ENCODE results near the gene SATL1. TPM values are rescaled to one million over a fixed set of nuclear protein-coding genes. Genes with fewer than 3 reads are reported as not detected.

The SATL1 gene
- total RNA-seq, 1 donor from 2014 or later = not detected

GRCh38 chrX:85115252-85115651, 128.3 kb downstream of the SATL1 start:
- POLR2A ChIA-PET = no interaction called here
- Mint-ChIP-seq H3K36me3 (ENCODE audit: low read depth) (no peaks in the 10 kb centered on the region), H3K27me3 (no peaks in the 10 kb centered on the region), H3K9me3 (no peaks in the 10 kb centered on the region), H3K27ac (no peak overlapping the region), H3K4me3 (no peak overlapping the region), H3K4me1 (no peaks in the 10 kb centered on the region)
- no peak for TF ChIP-seq CTCF (IDR thresholded peaks at IDR 0.05)
- CTCF ChIA-PET = no interaction called here
- intact Hi-C loops (cut with micrococcal nuclease) = no loop called here
- no peak for ATAC-seq (ENCODE audit: low read depth)
- DNase-seq = no peak

GRCh38 chrX:85114776-85115175, 128.8 kb downstream of the SATL1 start:
- Mint-ChIP-seq H3K27me3 (no peaks in the 10 kb centered on the region), H3K4me3 (no peak overlapping the region), H3K9me3 (no peaks in the 10 kb centered on the region), H3K36me3 (ENCODE audit: low read depth) (no peaks in the 10 kb centered on the region), H3K27ac (no peak overlapping the region), H3K4me1 (no peaks in the 10 kb centered on the region)
- intact Hi-C loops (cut with micrococcal nuclease) = no loop called here
- POLR2A ChIA-PET = no interaction called here
- TF ChIP-seq CTCF (IDR thresholded peaks at IDR 0.05) = no peak
- CTCF ChIA-PET = no interaction called here
- no peak for DNase-seq
- no peak for ATAC-seq (ENCODE audit: low read depth)

- Mint-ChIP-seq H3K4me3 (no peak overlapping the region), H3K27me3 (no peaks in the 10 kb centered on the region), H3K4me1 (no peaks in the 10 kb centered on the region), H3K36me3 (ENCODE audit: low read depth) (no peaks in the 10 kb centered on the region), H3K9me3 (no peaks in the 10 kb centered on the region), H3K27ac (no peak overlapping the region)
- TF ChIP-seq CTCF (IDR thresholded peaks at IDR 0.05) = no peak
- intact Hi-C loops (cut with micrococcal nuclease) = no loop called here
- ATAC-seq (ENCODE audit: low read depth) (no peak), DNase-seq (no peak)
- ChIA-PET CTCF (no interaction called here), POLR2A (no interaction called here)
These were observed 129.4 kb downstream of the SATL1 start for GRCh38 chrX:85114171-85114570.

- ATAC-seq (ENCODE audit: low read depth) = no peak
- POLR2A ChIA-PET = no interaction called here
- Mint-ChIP-seq H3K4me3 (no peak overlapping the region), H3K9me3 (no peaks in the 10 kb centered on the region), H3K36me3 (ENCODE audit: low read depth) (no peaks in the 10 kb centered on the region), H3K27me3 (no peaks in the 10 kb centered on the region), H3K27ac (no peak overlapping the region), H3K4me1 (no peaks in the 10 kb centered on the region)
- DNase-seq = no peak
- CTCF ChIA-PET = no interaction called here
- intact Hi-C loops (cut with micrococcal nuclease) = no loop called here
- no peak for TF ChIP-seq CTCF (IDR thresholded peaks at IDR 0.05)
These were observed 129.8 kb downstream of the SATL1 start for GRCh38 chrX:85113746-85114145.

GRCh38 chrX:85112293-85112692, 131.3 kb downstream of the SATL1 start:
- Mint-ChIP-seq H3K4me3 (no peak overlapping the region), H3K9me3 (no peaks in the 10 kb centered on the region), H3K4me1 (no peaks in the 10 kb centered on the region), H3K36me3 (ENCODE audit: low read depth) (no peaks in the 10 kb centered on the region), H3K27me3 (no peaks in the 10 kb centered on the region), H3K27ac (no peak overlapping the region)
- ATAC-seq (ENCODE audit: low read depth) = no peak
- no peak for TF ChIP-seq CTCF (IDR thresholded peaks at IDR 0.05)
- intact Hi-C loops (cut with micrococcal nuclease) = no loop called here
- POLR2A ChIA-PET = no interaction called here
- DNase-seq = no peak
- CTCF ChIA-PET = no interaction called here
